Jurkat, Clone E6-1 (cell line): ENCODE measurements around the gene GAS2L2.

Source experiments
- DNase-seq: peaks from one replicate; pipeline ENCODE4 v3.0.0-alpha.2; 2011; ENCODE audit warnings: low read depth, low spot score
- H3K4me3 ChIP-seq: 2 replicates; pipeline ENCODE4 v1.5.1; 2011; ENCODE audit warnings: mild to moderate bottlenecking, low read length, control low read depth, moderate library complexity

The GAS2L2 gene

GRCh38 chr17:35749560-35750412 lies 3.3 kb downstream of the GAS2L2 start:
- no peak for DNase-seq
- no peak overlapping the region for H3K4me3 ChIP-seq

- no peak for DNase-seq
- H3K4me3 ChIP-seq = no peak overlapping the region
These were observed 4.1 kb downstream of the GAS2L2 start for GRCh38 chr17:35748979-35749378.

- DNase-seq = no peak
- H3K4me3 ChIP-seq = no peak overlapping the region
These were observed 4.6 kb downstream of the GAS2L2 start for GRCh38 chr17:35748341-35748841.

- peak; percentile 75 for DNase-seq
- no peak overlapping the region for H3K4me3 ChIP-seq
These were observed 5.5 kb downstream of the GAS2L2 start for GRCh38 chr17:35747540-35748017.

GRCh38 chr17:35745749-35746320 lies 7.2 kb downstream of the GAS2L2 start:
- no peak overlapping the region for H3K4me3 ChIP-seq

DNA sequence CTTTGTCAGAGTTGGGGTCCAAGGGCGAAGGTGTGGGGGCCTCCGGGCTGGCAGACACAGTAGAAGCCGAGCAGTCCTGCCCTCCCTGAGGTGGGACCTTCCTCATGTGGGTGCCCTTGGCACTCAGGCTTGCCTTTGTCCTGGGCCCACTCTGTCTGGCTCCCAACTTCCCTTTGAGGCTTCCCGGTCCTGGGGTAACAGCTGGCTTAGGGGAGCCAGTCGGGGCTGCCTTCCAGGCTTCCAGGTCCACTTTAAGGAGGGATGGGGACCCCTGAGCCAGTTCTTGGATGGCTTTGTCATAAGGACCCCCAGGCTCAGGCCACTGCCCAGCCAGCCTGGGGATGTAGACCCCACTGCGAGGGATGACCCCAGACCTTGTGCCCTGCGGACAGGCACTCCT lies 7.8 kb downstream of the GAS2L2 start:
- DNase-seq = no peak
- no peak overlapping the region for H3K4me3 ChIP-seq

More at GRCh38 chr17:35745749-35746320, 7.2 kb downstream of the GAS2L2 start:
- DNase-seq = no peak

DNA sequence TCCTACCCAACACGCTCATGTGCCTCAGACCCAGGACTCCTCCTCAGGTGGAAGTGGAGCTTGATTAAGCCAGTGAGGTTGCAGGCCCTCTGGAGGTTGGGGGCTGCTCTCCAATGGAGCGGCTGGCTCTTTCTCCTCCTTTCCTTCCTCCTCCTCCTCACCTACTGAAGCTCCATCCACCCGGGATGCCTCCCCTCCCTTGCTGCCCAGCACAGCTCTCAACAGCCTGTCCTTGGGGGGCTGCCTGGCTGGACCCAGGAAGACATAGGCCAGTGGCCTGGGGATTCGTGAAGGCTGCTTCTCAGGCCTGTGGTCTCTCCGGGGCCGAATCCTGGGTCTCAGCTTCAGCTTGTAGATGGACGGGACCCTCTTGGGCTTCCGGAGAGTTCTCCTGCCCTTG lies 8.2 kb downstream of the GAS2L2 start:
- no peak for DNase-seq
- no peak overlapping the region for H3K4me3 ChIP-seq

- DNase-seq = peak; percentile 18
- no peak overlapping the region for H3K4me3 ChIP-seq
These were observed 9.3 kb downstream of the GAS2L2 start for GRCh38 chr17:35743626-35744328.

GRCh38 chr17:35742896-35743477 lies 10.1 kb downstream of the GAS2L2 start:
- no peak overlapping the region for H3K4me3 ChIP-seq
- no peak for DNase-seq

- no peak for DNase-seq
- no peak overlapping the region for H3K4me3 ChIP-seq
These were observed 10.5 kb downstream of the GAS2L2 start for GRCh38 chr17:35742496-35742895.

GRCh38 chr17:35740997-35741931 lies 11.8 kb downstream of the GAS2L2 start:
- H3K4me3 ChIP-seq = no peak overlapping the region
- DNase-seq = no peak

DNA sequence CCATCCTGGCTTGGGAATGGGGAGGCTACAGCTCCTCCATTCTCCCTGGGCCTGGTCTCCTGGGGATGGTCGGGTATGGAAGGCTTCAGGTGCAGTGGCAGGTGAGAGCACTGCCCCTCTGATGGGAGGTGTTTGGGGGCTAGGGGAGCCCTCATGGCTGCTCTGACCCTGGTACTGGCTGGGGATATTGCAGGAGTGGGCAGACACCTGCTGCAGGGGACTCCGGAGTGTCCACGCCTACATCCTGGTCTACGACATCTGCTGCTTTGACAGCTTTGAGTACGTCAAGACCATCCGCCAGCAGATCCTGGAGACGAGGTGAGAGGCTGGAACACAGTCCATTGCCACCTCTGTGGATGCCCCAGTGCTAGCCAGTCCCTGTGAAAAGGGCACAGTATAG lies 12.8 kb downstream of the GAS2L2 start:
- no peak overlapping the region for H3K4me3 ChIP-seq
- no peak for DNase-seq

- H3K4me3 ChIP-seq = no peak overlapping the region
- DNase-seq = no peak
These were observed 14.4 kb downstream of the GAS2L2 start for GRCh38 chr17:35738519-35739133.

DNA sequence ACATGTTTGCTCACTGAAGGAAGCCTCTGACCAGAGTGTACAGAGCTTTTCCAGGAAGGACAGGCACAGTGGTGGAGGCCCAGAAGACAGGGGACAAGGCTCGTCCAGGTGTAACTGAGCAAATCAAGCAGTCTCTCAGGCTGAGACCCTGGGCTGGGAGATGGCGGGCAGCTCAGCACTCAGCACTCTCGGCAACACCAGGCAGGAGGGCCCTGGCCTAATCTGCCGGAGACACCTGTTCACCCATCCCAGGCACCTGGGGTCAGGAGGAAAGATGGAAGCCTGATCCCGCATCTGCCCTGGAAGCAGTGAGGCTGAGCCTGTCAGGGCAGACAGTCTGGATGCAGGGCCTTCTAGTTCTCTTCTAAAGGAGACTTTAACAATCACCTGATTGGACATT lies 16.8 kb downstream of the GAS2L2 start:
- no peak overlapping the region for H3K4me3 ChIP-seq
- no peak for DNase-seq

- no peak for DNase-seq
- H3K4me3 ChIP-seq = no peak overlapping the region
These were observed 17.8 kb downstream of the GAS2L2 start for GRCh38 chr17:35735036-35735805.

- no peak overlapping the region for H3K4me3 ChIP-seq
- no peak for DNase-seq
These were observed 18.6 kb downstream of the GAS2L2 start for GRCh38 chr17:35734396-35734795.

GRCh38 chr17:35733366-35733765 lies 19.7 kb downstream of the GAS2L2 start:
- no peak overlapping the region for H3K4me3 ChIP-seq
- no peak for DNase-seq

GRCh38 chr17:35732806-35733136 lies 20.3 kb downstream of the GAS2L2 start:
- H3K4me3 ChIP-seq = no peak overlapping the region
- no peak for DNase-seq
